GM18951 (cell line): ENCODE measurements around the gene PARPBP.
A peak's percentile ranks its signal among the peaks of the same experiment; 100 is the strongest.
"Not testable (repeated sequence)": the region's sequence is repeated elsewhere in the genome, so short reads cannot be mapped to it uniquely, and the experiment has no call there.

Experiments used
- POLR2A ChIP-seq: IDR thresholded peaks from 4 replicates; pipeline ENCODE4 v1.6.1; 2011; ENCODE audit warnings: mild to moderate bottlenecking; ENCODE audit not compliant: insufficient read length, insufficient read depth; ENCODE audit errors: extremely low read depth
- in situ Hi-C: fragments of 300-500 bp; cut with MboI; formaldehyde crosslinking; loops from one replicate; pipeline ENCODE4 v1.12.0; 2022; ENCODE audit warnings: low sequenced_read_pairs, mixed read lengths, inconsistent platforms; ENCODE audit not compliant: unreplicated experiment

PARPBP gene, protein sequence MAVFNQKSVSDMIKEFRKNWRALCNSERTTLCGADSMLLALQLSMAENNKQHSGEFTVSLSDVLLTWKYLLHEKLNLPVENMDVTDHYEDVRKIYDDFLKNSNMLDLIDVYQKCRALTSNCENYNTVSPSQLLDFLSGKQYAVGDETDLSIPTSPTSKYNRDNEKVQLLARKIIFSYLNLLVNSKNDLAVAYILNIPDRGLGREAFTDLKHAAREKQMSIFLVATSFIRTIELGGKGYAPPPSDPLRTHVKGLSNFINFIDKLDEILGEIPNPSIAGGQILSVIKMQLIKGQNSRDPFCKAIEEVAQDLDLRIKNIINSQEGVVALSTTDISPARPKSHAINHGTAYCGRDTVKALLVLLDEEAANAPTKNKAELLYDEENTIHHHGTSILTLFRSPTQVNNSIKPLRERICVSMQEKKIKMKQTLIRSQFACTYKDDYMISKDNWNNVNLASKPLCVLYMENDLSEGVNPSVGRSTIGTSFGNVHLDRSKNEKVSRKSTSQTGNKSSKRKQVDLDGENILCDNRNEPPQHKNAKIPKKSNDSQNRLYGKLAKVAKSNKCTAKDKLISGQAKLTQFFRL

DNA sequence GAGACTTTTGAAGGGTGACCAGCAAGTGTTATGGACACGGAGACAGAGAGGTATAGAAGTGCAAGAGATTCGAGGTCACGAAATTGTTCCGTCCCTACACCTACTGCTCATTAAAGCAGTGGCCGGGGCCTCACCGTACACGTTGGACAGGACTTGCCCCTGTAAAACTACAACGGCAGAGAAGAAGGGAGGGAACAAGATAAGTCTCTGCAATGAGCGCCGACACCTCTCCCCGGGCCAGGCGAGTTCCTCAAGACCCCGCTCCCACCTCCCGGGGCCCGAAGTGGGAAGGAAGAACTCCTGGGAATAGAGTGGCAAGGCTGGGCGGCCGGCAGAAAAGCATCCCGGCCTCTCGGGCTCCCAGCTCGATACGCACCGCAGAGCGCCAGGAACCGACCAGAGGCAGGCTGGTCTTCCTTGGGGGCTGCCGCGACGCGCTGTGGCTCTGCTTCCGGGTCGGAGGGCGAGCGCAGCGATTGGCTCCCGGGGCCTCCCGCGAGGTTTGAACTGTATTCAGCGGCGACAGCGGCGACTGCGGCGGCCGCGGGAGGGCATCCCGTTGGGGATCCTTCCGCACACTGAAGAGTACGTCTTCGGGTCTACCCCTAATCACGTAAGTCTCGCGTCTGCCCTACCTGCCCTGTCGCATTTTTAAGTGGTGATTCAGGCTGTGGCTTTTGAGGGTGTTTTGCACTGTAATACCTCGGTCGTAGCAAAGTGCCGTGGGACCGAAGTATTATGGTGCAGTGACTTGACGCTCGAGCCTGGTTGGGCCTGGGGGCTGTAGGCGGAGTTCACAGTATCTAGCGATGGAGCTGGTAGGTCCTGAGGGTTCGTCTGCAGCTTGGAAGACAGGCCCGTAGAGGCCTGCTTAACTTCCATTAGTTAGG, at the start of gene PARPBP, which contains the start of gene NUP37:
Gene PARPBP (plus strand): TSS at position 510 of the 890 bp plus-strand sequence. CDS start 3,706 bp downstream, outside the sequence.
Gene NUP37 (minus strand): TSS at position 441 of the 890 bp plus-strand sequence. CDS start 1,596 bp downstream, outside the sequence.
- peak; percentile 95 for TF ChIP-seq POLR2A
- in situ Hi-C loops = no loop called here

DNA sequence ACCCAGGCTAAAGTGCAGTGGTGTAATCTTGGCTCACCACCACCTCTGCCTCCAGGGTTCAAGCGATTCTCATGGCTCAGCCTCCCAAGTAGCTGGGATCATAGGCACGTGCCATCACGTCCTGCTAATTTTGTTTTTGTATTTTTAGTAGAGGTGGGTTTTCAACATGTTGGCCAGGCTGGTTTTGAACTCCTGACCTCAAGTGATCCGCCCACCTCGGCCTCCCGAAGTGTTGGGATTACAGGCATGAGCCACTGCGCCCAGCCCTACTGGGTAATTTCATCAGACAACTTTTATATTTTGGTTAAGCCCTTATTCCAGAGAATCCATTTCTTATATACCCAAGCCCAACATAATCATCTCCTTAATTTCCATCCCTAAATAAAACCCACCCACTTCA, 47.9 kb upstream of the PARPBP start:
- in situ Hi-C loops = not testable (repeated sequence)

DNA sequence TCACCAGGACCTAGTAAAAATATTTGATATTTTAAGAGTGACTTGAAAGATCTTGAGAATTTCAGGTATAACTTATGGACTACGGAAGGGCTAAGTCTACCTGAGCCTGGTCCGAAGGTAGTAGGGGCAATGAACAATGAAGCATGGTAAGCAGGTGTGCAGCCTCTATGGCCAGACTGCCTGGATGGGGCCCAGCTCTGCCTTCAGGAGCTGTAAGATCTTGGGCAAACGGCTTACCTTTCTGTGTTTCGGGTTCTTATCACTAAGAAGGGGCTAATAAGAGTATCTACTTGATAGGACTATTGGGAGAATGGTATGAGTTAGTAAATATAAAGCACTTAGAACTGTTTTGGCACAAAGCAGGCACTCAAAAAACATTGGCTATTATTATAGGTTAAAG, 39.1 kb upstream of the PARPBP start:
- TF ChIP-seq POLR2A = no peak
- in situ Hi-C loops = no loop called here

DNA sequence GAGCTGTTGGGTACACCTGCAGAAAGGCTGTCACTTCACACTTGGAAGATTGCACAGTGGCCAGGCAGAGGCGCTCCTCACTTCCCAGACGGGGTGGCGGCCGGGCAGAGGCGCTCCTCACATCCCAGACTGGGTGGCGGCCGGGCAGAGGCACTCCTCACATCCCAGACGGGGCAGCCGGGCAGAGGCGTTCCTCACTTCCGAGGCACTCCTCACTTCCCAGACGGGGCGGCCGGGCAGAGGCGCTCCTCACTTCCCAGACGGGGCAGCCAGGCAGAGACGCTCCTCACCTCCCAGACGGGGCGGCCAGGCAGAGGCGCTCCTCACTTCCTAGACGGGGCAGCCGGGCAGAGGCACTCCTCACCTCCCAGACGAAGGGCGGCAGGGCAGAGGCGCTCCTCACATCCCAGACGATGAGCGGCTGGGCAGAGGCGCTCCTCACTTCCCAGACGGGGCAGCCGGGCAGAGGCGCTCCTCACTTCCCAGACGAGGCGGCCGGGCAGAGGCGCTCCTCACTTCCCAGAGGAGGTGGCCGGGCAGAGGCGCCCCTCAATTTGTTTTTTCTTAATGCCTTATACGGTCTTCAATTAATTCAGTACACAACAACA, 30.7 kb upstream of the PARPBP start:
- in situ Hi-C loops = not testable (repeated sequence)

DNA sequence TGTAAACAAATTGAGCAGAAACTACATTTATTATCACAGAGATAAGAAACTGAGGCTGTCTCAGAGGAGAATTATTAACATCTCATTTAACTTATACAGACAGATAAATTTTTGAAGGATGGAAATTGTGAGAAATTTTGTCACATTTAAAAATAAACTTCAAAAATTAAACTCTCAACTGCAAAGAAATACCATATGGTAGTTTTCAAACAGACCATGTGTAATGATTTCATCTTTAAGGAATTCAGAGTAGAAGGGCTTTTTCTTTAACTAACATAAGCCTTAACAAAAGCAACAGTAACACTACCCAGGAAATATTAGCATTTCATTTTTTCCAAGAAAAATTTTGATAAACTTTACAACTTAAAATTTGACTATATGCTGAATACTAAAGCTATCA, 26.7 kb upstream of the PARPBP start:
- in situ Hi-C loops = no loop called here
- TF ChIP-seq POLR2A = no peak

DNA sequence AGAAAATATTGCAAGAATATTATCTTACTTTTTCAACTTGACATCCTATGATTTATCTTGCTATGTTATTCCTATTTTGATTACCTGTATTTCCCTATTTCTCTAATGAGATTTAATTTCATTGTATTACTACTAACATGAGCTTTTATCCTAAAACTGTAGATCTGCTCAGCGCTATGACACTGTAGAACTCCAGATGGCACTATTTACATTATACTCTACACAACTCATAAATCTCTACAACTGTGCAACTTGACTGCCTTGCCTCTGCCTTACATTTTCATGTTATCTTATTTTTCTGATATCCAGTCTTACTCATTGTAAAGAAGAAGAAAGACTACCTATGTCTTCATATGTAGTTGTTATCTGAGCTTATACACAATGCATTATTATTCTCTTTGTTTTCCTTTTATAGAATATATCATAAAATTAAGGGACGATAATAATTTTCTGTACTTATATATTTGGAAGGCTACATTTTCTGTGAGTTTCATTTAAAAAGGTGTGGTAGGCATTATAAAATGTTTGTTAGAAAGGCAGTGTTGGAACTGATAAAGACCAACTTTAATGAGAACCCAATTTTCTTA, 24.2 kb upstream of the PARPBP start:
- in situ Hi-C loops = no loop called here
- TF ChIP-seq POLR2A = no peak

DNA sequence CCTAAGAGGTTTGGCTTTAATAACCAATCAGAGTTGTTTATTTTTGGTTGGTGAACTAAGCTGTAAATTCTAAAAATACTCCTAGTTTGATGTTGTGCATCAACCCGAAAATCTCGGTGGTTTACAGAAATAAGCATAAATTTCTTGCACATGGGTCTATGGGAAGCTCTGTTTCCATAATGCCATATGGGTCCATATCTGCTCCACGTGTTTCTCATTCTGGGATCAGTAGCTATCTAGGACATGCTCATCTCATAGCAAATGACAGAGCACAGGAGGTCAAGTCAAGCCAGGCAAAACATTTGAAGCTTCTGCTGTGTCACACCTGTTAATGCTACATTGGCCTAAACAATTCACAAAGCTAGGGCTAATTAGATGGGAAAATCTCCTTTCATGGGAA, 23.1 kb upstream of the PARPBP start:
- in situ Hi-C loops = no loop called here

DNA sequence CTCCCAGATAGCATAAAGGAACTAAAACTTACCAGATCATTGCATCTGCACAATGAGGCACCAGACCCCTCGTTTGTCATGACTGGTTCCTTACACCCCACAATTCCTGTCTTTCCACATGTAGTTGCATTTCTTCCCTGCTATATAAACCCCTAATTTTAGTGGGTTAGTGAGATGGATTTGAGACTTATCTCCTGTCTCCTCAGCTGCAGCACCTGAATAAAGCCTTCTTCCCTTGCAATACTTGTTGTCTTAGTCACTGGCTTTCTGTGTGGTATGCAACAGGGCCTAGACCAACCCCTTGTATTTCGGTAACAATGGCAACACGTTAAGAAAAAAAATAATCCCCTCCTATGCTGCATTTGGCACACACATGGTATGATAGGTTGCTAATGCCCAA, 13.1 kb upstream of the PARPBP start:
- no peak for TF ChIP-seq POLR2A
- in situ Hi-C loops = no loop called here

More for the DNA sequence above, 23.1 kb upstream of the PARPBP start:
- TF ChIP-seq POLR2A = no peak

DNA sequence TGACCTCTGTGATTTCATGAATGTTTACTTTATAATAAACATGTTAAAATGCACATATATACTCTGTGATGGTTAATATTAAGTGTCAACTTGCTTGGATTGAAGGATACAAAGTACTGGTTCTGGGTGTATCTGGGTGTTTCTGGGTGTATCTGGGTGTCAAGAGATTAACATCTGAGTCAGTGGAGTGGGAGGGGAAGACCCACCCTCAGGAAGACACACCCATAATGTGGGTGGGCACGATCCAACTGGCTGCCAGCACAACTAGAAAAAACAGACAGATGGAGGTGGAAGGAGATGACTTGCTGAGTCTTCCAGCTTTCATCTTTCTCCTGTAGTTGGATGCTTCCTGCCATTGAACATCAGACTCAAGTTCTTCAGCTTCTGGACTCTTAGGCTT, 12.0 kb upstream of the PARPBP start:
- in situ Hi-C loops = no loop called here
- TF ChIP-seq POLR2A = no peak

DNA sequence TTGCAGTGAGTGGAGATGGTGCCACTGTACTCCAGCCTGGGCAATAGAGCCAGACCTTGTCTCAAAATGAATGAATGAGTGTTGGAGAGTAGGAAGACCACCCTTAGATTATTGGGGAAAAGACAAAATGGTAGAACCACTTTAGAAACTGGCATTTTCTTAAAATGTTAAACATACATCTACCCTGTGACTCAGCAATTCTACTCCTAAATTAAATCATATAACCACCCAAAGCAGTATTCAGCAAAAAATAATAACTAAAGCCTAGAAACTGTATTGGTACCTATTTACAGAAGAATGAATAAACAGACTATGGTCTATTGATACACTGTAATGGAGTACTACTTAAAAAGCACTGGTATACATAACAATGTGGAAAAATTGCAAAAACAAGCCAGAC, 9.2 kb upstream of the PARPBP start:
- TF ChIP-seq POLR2A = no peak
- in situ Hi-C loops = no loop called here

DNA sequence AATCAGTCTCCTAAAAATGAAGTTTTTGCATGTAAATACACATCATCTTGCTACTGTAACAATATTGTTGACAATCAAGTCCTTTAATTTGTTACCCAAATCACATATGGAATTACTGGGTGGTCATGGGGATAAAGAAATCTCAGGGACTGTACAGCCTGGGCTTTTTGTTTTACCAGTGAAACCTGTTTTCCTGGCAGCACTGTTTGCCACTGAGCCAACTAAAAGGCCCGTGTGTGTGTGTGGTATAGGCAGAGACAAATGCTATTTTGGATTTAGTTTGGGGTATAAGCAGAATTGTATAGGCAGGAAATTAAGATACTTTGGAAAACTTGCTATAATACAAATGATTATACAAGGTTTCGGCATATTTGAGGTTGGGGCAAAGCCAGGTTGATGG, 5.8 kb upstream of the PARPBP start:
- in situ Hi-C loops = no loop called here

DNA sequence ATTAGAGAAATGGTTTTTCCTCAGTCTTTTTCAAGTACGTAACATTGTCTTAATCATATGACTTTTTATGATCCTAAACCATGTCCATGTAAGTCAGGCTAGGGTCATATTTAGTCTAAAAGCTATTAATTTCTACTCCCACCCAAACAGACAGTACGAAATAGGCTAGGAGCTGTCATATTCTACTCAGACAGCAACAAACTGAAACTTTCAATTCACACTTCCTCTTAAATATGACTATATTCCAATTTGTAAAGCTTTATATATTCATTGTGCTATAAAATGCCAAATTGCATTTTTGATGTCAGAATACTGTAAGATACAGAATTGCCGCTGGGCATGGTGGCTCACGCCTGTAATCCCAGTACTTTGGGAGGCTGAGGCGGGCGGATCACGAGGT, 3.6 kb upstream of the PARPBP start:
- in situ Hi-C loops = no loop called here
- TF ChIP-seq POLR2A = no peak

More for the DNA sequence above, 5.8 kb upstream of the PARPBP start:
- no peak for TF ChIP-seq POLR2A

DNA sequence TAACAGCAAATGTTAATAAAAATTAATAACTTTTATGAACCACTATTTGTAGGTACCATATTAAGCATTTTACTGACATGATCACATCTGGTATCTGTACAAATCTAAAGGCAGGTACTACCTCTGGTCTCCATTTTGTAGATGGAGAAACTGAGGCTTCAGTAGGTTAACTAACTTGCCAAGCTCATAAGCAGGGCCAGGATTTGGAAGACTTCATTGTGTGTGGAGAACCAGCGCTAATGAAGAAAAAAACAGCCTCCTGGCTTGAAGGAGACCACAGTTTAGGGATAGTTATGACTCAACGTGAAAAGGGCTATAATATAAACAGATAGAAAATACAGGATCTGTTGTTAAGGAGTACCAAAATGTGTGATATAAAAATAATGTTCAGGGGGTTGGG, 1.1 kb upstream of the PARPBP start:
- in situ Hi-C loops = no loop called here
- TF ChIP-seq POLR2A = no peak
